Peyer's patch (tissue), 4 donors: Measurements from ENCODE around the gene TMEM135.

Source experiments
- POLR2A ChIP-seq, 2 donors: fragments of 450-650 bp; IDR thresholded peaks; one replicate each; pipeline ENCODE4 v1.5.1; 2017; ENCODE audit warnings: antibody characterized with exemption in 2 of 2, mild to moderate bottlenecking in 2 of 2, moderate library complexity in 2 of 2
- TF ChIP-seq, protein P1 (sequence below), 6 experiments: fragments of 450-650 bp in 4 of 6; fragments of 200-600 bp in 2 of 6; sonication (generic) in 1 of 6; IDR thresholded peaks; one replicate each; pipeline ENCODE4 v1.5.1; 2017 to 2019; ENCODE audit warnings: antibody characterized with exemption in 6 of 6, mild to moderate bottlenecking in 3 of 6, moderate library complexity in 1 of 6

DNA sequence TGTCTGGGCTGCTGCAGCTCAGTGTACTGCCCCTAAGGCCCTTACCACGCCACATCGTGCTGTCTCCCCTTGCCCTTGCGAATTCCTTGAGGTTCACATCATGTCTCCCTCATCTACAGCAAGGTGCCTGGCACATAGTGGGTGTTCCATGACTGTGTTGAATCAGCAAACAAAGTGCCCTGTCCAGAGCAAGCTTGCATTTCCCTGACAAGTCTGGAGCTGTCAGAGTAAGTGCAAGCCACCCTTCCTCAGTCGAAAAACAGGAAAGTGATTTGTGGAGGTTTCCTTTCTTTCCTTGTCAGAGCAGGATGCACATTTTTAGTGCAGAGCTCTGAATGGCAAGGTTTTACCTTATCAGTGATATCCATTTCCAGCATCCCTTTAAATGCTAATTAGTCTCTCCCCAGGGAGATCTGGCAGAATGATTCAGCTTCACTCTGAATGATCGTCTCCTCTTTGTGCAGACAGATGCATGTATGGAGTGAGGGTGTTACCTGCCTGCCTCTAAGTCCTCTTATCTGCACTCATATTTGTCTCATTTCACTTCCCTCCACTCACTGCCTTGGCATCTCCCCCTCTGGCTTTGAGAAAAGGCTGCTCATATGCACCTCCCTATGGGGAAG, 331.2 kb downstream of the TMEM135 start:
- TF ChIP-seq POLR2A (IDR thresholded peaks at IDR 0.05): no peak
- TF ChIP-seq, protein P1, sequence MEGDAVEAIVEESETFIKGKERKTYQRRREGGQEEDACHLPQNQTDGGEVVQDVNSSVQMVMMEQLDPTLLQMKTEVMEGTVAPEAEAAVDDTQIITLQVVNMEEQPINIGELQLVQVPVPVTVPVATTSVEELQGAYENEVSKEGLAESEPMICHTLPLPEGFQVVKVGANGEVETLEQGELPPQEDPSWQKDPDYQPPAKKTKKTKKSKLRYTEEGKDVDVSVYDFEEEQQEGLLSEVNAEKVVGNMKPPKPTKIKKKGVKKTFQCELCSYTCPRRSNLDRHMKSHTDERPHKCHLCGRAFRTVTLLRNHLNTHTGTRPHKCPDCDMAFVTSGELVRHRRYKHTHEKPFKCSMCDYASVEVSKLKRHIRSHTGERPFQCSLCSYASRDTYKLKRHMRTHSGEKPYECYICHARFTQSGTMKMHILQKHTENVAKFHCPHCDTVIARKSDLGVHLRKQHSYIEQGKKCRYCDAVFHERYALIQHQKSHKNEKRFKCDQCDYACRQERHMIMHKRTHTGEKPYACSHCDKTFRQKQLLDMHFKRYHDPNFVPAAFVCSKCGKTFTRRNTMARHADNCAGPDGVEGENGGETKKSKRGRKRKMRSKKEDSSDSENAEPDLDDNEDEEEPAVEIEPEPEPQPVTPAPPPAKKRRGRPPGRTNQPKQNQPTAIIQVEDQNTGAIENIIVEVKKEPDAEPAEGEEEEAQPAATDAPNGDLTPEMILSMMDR (IDR thresholded peaks at IDR 0.05): no peak
